Endothelial cell of umbilical vein (primary cell): ENCODE measurements around the gene FOXO6. TPM values are rescaled to one million over a fixed set of nuclear protein-coding genes. Genes with fewer than 3 reads are reported as not detected.

ENCODE experiments used
- BruUV-seq: library from RNA; stranded (reverse); fragments of 400-500 nt; replicated peaks from 2 replicates; lab custom pipeline; 2021; lab: Mats Ljungman, UMichigan
- CTCF ChIA-PET: fragments of 300-600, 350-600 bp; sonication (Branson Sonifier 250); formaldehyde crosslinking; loops from one replicate; lab custom pipeline; 2021; ENCODE audit warnings: antibody characterized with exemption, inconsistent platforms; lab: Charles Lee
- POLR2A ChIA-PET: fragments of 300-600, 350-600 bp; sonication (Branson Sonifier 250); formaldehyde crosslinking; loops from one replicate; lab custom pipeline; 2021; ENCODE audit warnings: antibody characterized with exemption, inconsistent platforms; lab: Charles Lee
- DNase-seq: peaks from one replicate; pipeline ENCODE4 v3.0.0-alpha.2; 2011; ENCODE audit warnings: low read depth, low spot score
- FAIRE-seq: peaks from 2 replicates; lab custom pipeline; 2011; peaks lifted over from hg19 to GRCh38; lab: Jason Lieb, UNC
- H2AFZ ChIP-seq: 2 replicates; pipeline ENCODE4 v1.6.0; 2012; ENCODE audit warnings: low read depth, low read length, control low read depth, inconsistent platforms
- H3K27ac ChIP-seq: 2 replicates; pipeline ENCODE4 v1.5.1; 2011; ENCODE audit warnings: low read depth, mild to moderate bottlenecking, control low read depth, low read length, moderate library complexity; ENCODE audit not compliant: insufficient read depth
- H3K27me3 ChIP-seq, 2 experiments: 2 replicates each; pipeline versions ENCODE4 v1.6.0 to v1.6.1; 2011; ENCODE audit warnings: low read length in 2 of 2, mixed read lengths in 1 of 2; ENCODE audit not compliant: control insufficient read depth in 2 of 2, insufficient read depth in 2 of 2
- H3K36me3 ChIP-seq, 2 experiments: 2 replicates in 1 of 2; 3 replicates in 1 of 2; pipeline ENCODE4 v1.5.1; 2011; ENCODE audit warnings: low read length in 2 of 2, mild to moderate bottlenecking in 1 of 2, moderate library complexity in 1 of 2; ENCODE audit not compliant: control insufficient read depth in 2 of 2, insufficient read depth in 2 of 2; ENCODE audit errors: extremely low read depth in 1 of 2
- H3K4me1 ChIP-seq: 3 replicates; pipeline ENCODE4 v1.5.1; 2011; ENCODE audit warnings: mild to moderate bottlenecking, low read length; ENCODE audit not compliant: control insufficient read depth, insufficient read depth; ENCODE audit errors: extremely low read depth
- H3K4me2 ChIP-seq: 2 replicates; pipeline ENCODE4 v1.6.1; 2011; ENCODE audit warnings: low read length, control low read depth, mixed read lengths; ENCODE audit not compliant: insufficient read depth
- H3K4me3 ChIP-seq, 3 experiments: fragments of 200-600 bp in 1 of 3; sonication (generic), shearing (Covaris generic) in 1 of 3; replicated peaks in 1 of 3; 2 replicates each; pipeline ENCODE4 v1.5.1; 2011 to 2016; ENCODE audit warnings: control low read depth in 3 of 3, low read length in 3 of 3, mild to moderate bottlenecking in 2 of 3, inconsistent platforms in 1 of 3, low read depth in 1 of 3, moderate library complexity in 1 of 3; ENCODE audit not compliant: insufficient read depth in 1 of 3
- H3K79me2 ChIP-seq: 2 replicates; pipeline ENCODE4 v1.6.0; 2012; ENCODE audit warnings: low read length, inconsistent platforms; ENCODE audit not compliant: control insufficient read depth, insufficient read depth
- H3K9ac ChIP-seq: replicated peaks from 2 replicates; pipeline ENCODE3; 2011; ENCODE audit warnings: low read length, control low read depth; ENCODE audit not compliant: insufficient read depth; ENCODE audit errors: extremely low read depth
- H3K9me1 ChIP-seq: replicated peaks from 3 replicates; pipeline ENCODE4 v1.6.0; 2011; ENCODE audit warnings: mild to moderate bottlenecking, low read length; ENCODE audit not compliant: control insufficient read depth, insufficient read depth; ENCODE audit errors: extremely low read depth
- H3K9me3 ChIP-seq: replicated peaks from 2 replicates; pipeline ENCODE4 v1.5.1; 2012; ENCODE audit warnings: low read length, inconsistent platforms; ENCODE audit not compliant: control insufficient read depth, insufficient read depth
- H4K20me1 ChIP-seq: replicated peaks from 2 replicates; pipeline ENCODE3; 2011; ENCODE audit warnings: mild to moderate bottlenecking, low read length; ENCODE audit not compliant: control insufficient read depth, insufficient read depth; ENCODE audit errors: extremely low read depth
- EZH2 ChIP-seq: IDR thresholded peaks from 2 replicates; pipeline ENCODE4 v1.6.1; 2012; ENCODE audit warnings: borderline replicate concordance, low read depth, mild to moderate bottlenecking, moderate library complexity, low read length, inconsistent platforms; ENCODE audit not compliant: severe bottlenecking
- FOS ChIP-seq: IDR thresholded peaks from 2 replicates; pipeline ENCODE4 v1.6.1; 2011; ENCODE audit warnings: mild to moderate bottlenecking, low read length, moderate library complexity, borderline replicate concordance; ENCODE audit not compliant: insufficient read depth
- GATA2 ChIP-seq: IDR thresholded peaks from 2 replicates; pipeline ENCODE4 v1.7.0; 2011; ENCODE audit warnings: low read depth, mild to moderate bottlenecking, moderate library complexity, mixed read lengths, low read length; ENCODE audit not compliant: insufficient read length, insufficient read depth
- JUN ChIP-seq: IDR thresholded peaks from 2 replicates; pipeline ENCODE4 v1.6.1; 2011; ENCODE audit warnings: borderline replicate concordance, low read depth; ENCODE audit not compliant: insufficient read length, insufficient read depth
- MYC ChIP-seq: IDR thresholded peaks from one replicate; pipeline ENCODE4 v1.6.1; 2011; ENCODE audit warnings: mild to moderate bottlenecking, low read depth, low read length
- POLR2A ChIP-seq: IDR thresholded peaks from 2 replicates; pipeline ENCODE4 v1.6.1; 2012; ENCODE audit warnings: low read depth, mild to moderate bottlenecking, control low read depth, low read length
- POLR2AphosphoS5 ChIP-seq: IDR thresholded peaks from 2 replicates; pipeline ENCODE4 v1.6.1; 2012; ENCODE audit warnings: low read depth, mild to moderate bottlenecking, control low read depth, low read length, moderate library complexity; ENCODE audit not compliant: insufficient read depth
- dilution Hi-C: fragments of 300-500 bp; cut with MboI; formaldehyde crosslinking; loops from one replicate; pipeline ENCODE4 v1.15.0; 2019; ENCODE audit warnings: low sequenced_read_pairs; ENCODE audit not compliant: extremely low pct_ligation_motif_present
- intact Hi-C: fragments of 100-400 bp; cut with micrococcal nuclease; formaldehyde crosslinking; loops from one replicate; pipeline ENCODE4 v1.10.0; 2022
- polyA plus RNA-seq, 4 experiments: library from polyadenylated mRNA; depleted of rRNA in 3 of 4; stranded (reverse) in 3 of 4; unstranded in 1 of 4; fragments of >200 nt; gene quantifications; 2 replicates each; pipeline versions ENCODE4 v1.2.1 to v1.2.3, GENCODE V29; 2011 to 2012; ENCODE audit warnings: missing spikeins in 1 of 4
- total RNA-seq: library from RNA; stranded (reverse); gene quantifications from 2 replicates; pipeline ENCODE4 v1.2.3, GENCODE V29; 2021
- TF ChIP-seq, protein P1 (sequence below), 2 donors: IDR thresholded peaks; 1 replicate in 1 of 2; 2 replicates in 1 of 2; pipeline ENCODE4 v1.5.1; 2011; ENCODE audit warnings: low read length in 2 of 2, mild to moderate bottlenecking in 2 of 2, moderate library complexity in 2 of 2, control low read depth in 1 of 2, inconsistent platforms in 1 of 2, low read depth in 1 of 2; ENCODE audit not compliant: insufficient read depth in 1 of 2; ENCODE audit errors: extremely low read depth in 1 of 2
- TF ChIP-seq, protein P2 (sequence below): IDR thresholded peaks from 2 replicates; pipeline ENCODE4 v1.6.1; 2011; ENCODE audit not compliant: insufficient read depth, insufficient read length

The FOXO6 gene
- total and polyA plus RNA-seq, 2 donors (not counting 3 experiments of a cell fraction or from before 2014, with no cell fraction given) = 0.04 to 0.38 TPM

DNA sequence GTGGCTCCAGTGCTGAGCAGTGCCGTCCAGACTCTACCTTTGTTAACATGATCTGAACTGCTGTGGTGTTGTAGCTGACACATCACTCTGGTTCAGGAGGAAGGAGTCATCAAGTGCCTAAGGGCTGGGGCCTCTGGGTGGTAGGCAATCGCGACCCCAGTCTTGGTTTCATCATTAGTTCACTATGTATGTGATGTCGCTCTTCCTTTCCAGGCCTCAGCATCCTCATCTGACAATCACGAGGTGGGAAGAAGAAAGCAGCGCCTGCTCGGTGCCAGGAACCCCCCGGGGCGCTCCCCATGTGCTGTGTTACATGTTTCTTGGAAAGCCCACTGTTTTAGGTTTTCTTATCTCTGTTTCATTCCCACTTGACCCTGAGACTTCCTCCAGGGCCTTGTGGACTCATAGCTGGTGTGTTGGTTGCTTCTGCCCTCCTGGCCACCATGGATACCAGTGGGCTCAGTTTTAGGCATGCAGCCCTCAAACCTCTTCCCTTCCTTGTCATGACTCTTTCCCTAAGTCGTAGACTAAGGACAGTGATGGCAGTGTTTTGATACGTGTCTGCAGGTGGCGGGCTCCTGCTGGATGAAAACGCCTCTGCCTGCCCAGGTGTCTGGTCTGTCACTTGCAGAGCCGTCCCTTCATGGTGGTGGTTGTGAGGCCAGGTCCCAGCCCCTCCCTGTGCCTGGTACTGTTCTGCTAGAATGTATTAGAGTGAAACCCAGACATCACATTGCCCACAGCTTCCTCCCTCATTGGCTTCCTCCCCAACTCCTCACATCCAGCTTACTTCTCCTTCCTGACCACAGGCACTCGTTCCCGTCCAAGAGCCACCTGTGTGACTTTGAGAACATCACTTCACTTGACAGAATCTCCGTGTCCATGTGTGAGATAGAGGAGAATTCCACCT is 17.2 kb upstream of the FOXO6 start:
- POLR2A ChIA-PET = interaction anchor here (0.7 kb wide), 1 partner anchor 87 kb away, joined by 4 read pairs; no protein-coding TSS in a partner anchor
- Histone ChIP-seq H4K20me1 (no peaks in the 10 kb centered on the region), H3K9me1 (no peaks in the 10 kb centered on the region), H3K27ac (no peak overlapping the region), H3K9me3 (no peaks in the 10 kb centered on the region), H3K36me3 (no peaks in the 10 kb centered on the region), H3K27me3 (peaks cover 0 to 6% of the 10 kb centered on the region in 2 experiments), H3K9ac (no peak overlapping the region), H3K4me1 (peaks cover 15% of the 10 kb centered on the region), H2AFZ (no peak overlapping the region), H3K79me2 (no peaks in the 10 kb centered on the region), H3K4me2 (no peak overlapping the region), H3K4me3 (no peak overlapping the region)
- TF ChIP-seq, protein P1, sequence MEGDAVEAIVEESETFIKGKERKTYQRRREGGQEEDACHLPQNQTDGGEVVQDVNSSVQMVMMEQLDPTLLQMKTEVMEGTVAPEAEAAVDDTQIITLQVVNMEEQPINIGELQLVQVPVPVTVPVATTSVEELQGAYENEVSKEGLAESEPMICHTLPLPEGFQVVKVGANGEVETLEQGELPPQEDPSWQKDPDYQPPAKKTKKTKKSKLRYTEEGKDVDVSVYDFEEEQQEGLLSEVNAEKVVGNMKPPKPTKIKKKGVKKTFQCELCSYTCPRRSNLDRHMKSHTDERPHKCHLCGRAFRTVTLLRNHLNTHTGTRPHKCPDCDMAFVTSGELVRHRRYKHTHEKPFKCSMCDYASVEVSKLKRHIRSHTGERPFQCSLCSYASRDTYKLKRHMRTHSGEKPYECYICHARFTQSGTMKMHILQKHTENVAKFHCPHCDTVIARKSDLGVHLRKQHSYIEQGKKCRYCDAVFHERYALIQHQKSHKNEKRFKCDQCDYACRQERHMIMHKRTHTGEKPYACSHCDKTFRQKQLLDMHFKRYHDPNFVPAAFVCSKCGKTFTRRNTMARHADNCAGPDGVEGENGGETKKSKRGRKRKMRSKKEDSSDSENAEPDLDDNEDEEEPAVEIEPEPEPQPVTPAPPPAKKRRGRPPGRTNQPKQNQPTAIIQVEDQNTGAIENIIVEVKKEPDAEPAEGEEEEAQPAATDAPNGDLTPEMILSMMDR (IDR thresholded peaks at IDR 0.05; ENCODE audit: extremely low read depth in 1 of 2, insufficient read depth in 1 of 2, low read depth in 1 of 2, low read length in 2 of 2) = no peak
- TF ChIP-seq, protein P2, sequence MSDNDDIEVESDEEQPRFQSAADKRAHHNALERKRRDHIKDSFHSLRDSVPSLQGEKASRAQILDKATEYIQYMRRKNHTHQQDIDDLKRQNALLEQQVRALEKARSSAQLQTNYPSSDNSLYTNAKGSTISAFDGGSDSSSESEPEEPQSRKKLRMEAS = no peak
- no peak for TF ChIP-seq POLR2A
- TF ChIP-seq POLR2AphosphoS5 = no peak
- TF ChIP-seq JUN = no peak
- no peak for TF ChIP-seq EZH2
- TF ChIP-seq MYC = no peak
- TF ChIP-seq GATA2 = no peak
- no peak for TF ChIP-seq FOS
- intact Hi-C loops (no loop called here), dilution Hi-C loops (no loop called here)
- CTCF ChIA-PET = no interaction called here
- BruUV-seq = no TSS peak
- no peak for FAIRE-seq
- DNase-seq = no peak
